HepG2 (cell line): ENCODE measurements around the gene SLC24A4. TPM values are rescaled to one million over a fixed set of nuclear protein-coding genes. Genes with fewer than 3 reads are reported as not detected.

Experiments used
- BCL6 ChIP-seq: IDR thresholded peaks from 2 replicates; pipeline ENCODE4 v1.6.1; 2016; ENCODE audit warnings: missing genetic modification reagents, missing compliant biosample characterization
- FOXA3 ChIP-seq: IDR thresholded peaks from 2 replicates; pipeline ENCODE4 v1.6.1; 2016; ENCODE audit warnings: missing genetic modification reagents, missing compliant biosample characterization
- MBD4 ChIP-seq: IDR thresholded peaks from 2 replicates; pipeline ENCODE4 v1.6.1; 2012; ENCODE audit warnings: low read length, inconsistent platforms, borderline replicate concordance
- MEIS1 ChIP-seq: sonication (generic); formaldehyde crosslinking; IDR thresholded peaks from 2 replicates; pipeline ENCODE4 v1.9.0; 2021; ENCODE audit warnings: mild to moderate bottlenecking, missing genetic modification reagents, moderate library complexity, borderline replicate concordance
- MEIS2 ChIP-seq: sonication (generic); formaldehyde crosslinking; IDR thresholded peaks from 2 replicates; pipeline ENCODE4 v1.9.0; 2021; ENCODE audit warnings: mild to moderate bottlenecking, missing genetic modification reagents
- NONO ChIP-seq, 2 experiments: fragments of 450-650 bp in 1 of 2; sonication (generic) in 1 of 2; formaldehyde crosslinking in 1 of 2; IDR thresholded peaks in 1 of 2; conservative IDR thresholded peaks in 1 of 2; 2 replicates each; pipeline versions ENCODE4 v1.6.1 to v1.8.0; 2017 to 2022; ENCODE audit warnings: mild to moderate bottlenecking in 1 of 2, missing genetic modification reagents in 1 of 2, moderate library complexity in 1 of 2
- PHF21A ChIP-seq: sonication (generic); formaldehyde crosslinking; IDR thresholded peaks from 2 replicates; pipeline ENCODE4 v1.5.0; 2020; ENCODE audit warnings: mild to moderate bottlenecking, missing genetic modification reagents
- PITX1 ChIP-seq: sonication (generic); formaldehyde crosslinking; IDR thresholded peaks from 2 replicates; pipeline ENCODE4 v1.5.1; 2020; ENCODE audit warnings: mild to moderate bottlenecking, missing genetic modification reagents
- REPIN1 ChIP-seq: sonication (generic); formaldehyde crosslinking; IDR thresholded peaks from 2 replicates; pipeline ENCODE4 v1.8.0; 2022; ENCODE audit warnings: missing genetic modification reagents, low read depth, mild to moderate bottlenecking, borderline replicate concordance
- RXRB ChIP-seq: IDR thresholded peaks from 2 replicates; pipeline ENCODE4 v1.6.1; 2016; ENCODE audit warnings: borderline replicate concordance, missing genetic modification reagents, missing compliant biosample characterization
- SMAD3 ChIP-seq: sonication (generic); formaldehyde crosslinking; IDR thresholded peaks from 2 replicates; pipeline ENCODE4 v1.4.0; 2020; ENCODE audit warnings: missing genetic modification reagents
- SPEN ChIP-seq: sonication (generic); formaldehyde crosslinking; IDR thresholded peaks from 2 replicates; pipeline ENCODE4 v1.5.1; 2020; ENCODE audit warnings: low read depth, mild to moderate bottlenecking, missing genetic modification reagents
- ZNF101 ChIP-seq: sonication (generic); formaldehyde crosslinking; IDR thresholded peaks from 2 replicates; pipeline ENCODE4 v1.4.0; 2020; ENCODE audit warnings: mild to moderate bottlenecking, low read depth, missing genetic modification reagents, borderline replicate concordance
- ZNF343 ChIP-seq: sonication (generic); formaldehyde crosslinking; IDR thresholded peaks from 2 replicates; pipeline ENCODE4 v1.4.0; 2020; ENCODE audit warnings: mild to moderate bottlenecking, missing genetic modification reagents
- ZNF430 ChIP-seq: sonication (generic); formaldehyde crosslinking; IDR thresholded peaks from 2 replicates; pipeline ENCODE4 v1.9.0; 2021; ENCODE audit warnings: mild to moderate bottlenecking, missing genetic modification reagents
- ZNF441 ChIP-seq: sonication (generic); formaldehyde crosslinking; IDR thresholded peaks from 2 replicates; pipeline ENCODE4 v1.7.0; 2021; ENCODE audit warnings: missing genetic modification reagents, borderline replicate concordance
- ZNF674 ChIP-seq: sonication (generic); formaldehyde crosslinking; IDR thresholded peaks from 2 replicates; pipeline ENCODE4 v1.5.0; 2020; ENCODE audit warnings: low read depth, mild to moderate bottlenecking, missing genetic modification reagents
- ZNF782 ChIP-seq: sonication (generic); formaldehyde crosslinking; IDR thresholded peaks from 2 replicates; pipeline ENCODE4 v1.4.0; 2020; ENCODE audit warnings: missing genetic modification reagents, mild to moderate bottlenecking, borderline replicate concordance
- polyA plus RNA-seq, 8 experiments: library from polyadenylated mRNA; depleted of rRNA in 3 of 8; stranded (reverse) in 7 of 8; unstranded in 1 of 8; fragments of >200 nt; fragmentation: Illumina TruSeq in 4 of 8; extraction: Trizol in 4 of 8; gene quantifications; 2 replicates each; pipeline versions ENCODE4 v1.2.1 to v1.2.3, GENCODE V29; 2011 to 2016; ENCODE audit warnings: low read depth in 4 of 8, missing spikeins in 1 of 8, mixed read lengths in 1 of 8; ENCODE audit not compliant: insufficient read depth in 1 of 8
- total RNA-seq, 5 experiments: library from RNA; depleted of rRNA; stranded (reverse); fragments of >200 nt; fragmentation: Illumina TruSeq; extraction: Trizol; gene quantifications; 2 replicates each; pipeline ENCODE4 v1.2.3, GENCODE V29; 2016; ENCODE audit warnings: low read depth in 1 of 5
- TF ChIP-seq, protein P1 (sequence below): sonication (generic); formaldehyde crosslinking; IDR thresholded peaks from 2 replicates; pipeline ENCODE4 v1.4.0; 2020; ENCODE audit warnings: missing genetic modification reagents
- TF ChIP-seq, protein P2 (sequence below): sonication (generic); formaldehyde crosslinking; IDR thresholded peaks from 2 replicates; pipeline ENCODE4 v1.8.1; 2022; ENCODE audit warnings: low read depth, mild to moderate bottlenecking, missing genetic modification reagents
- TF ChIP-seq, protein P3 (sequence below): IDR thresholded peaks from 2 replicates; pipeline ENCODE4 v1.6.1; 2016; ENCODE audit warnings: low read depth, control low read depth
- TF ChIP-seq, protein P4 (sequence below): sonication (generic); formaldehyde crosslinking; IDR thresholded peaks from 2 replicates; pipeline ENCODE4 v1.4.0; 2020; ENCODE audit warnings: low read depth, mild to moderate bottlenecking, missing genetic modification reagents

The SLC24A4 gene
- total and polyA plus RNA-seq, 2 of the 13 experiments (the other 11 are each of a cell fraction or from before 2014, with no cell fraction given), result not detected

DNA sequence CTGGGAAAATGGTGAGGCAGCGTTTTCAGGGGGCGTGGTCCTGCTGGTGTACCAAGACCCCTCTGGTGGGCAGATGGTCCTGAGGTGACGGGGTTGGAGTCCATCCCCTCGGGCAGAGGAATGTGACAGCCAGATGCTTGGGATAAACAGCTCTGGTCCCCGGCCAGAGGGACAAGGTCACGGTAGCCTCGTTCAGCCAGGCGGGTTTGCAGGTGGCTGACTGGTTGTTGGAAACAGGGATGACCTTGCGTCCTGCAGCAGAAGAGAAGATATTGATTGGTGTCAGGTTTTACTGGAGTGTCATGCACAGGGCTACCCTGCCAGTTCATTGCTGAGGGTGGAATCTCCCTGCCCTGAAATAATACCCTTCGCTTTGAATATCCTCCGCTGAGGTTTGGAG, 43.3 kb downstream of the SLC24A4 start (continued):
- TF ChIP-seq, protein P1, sequence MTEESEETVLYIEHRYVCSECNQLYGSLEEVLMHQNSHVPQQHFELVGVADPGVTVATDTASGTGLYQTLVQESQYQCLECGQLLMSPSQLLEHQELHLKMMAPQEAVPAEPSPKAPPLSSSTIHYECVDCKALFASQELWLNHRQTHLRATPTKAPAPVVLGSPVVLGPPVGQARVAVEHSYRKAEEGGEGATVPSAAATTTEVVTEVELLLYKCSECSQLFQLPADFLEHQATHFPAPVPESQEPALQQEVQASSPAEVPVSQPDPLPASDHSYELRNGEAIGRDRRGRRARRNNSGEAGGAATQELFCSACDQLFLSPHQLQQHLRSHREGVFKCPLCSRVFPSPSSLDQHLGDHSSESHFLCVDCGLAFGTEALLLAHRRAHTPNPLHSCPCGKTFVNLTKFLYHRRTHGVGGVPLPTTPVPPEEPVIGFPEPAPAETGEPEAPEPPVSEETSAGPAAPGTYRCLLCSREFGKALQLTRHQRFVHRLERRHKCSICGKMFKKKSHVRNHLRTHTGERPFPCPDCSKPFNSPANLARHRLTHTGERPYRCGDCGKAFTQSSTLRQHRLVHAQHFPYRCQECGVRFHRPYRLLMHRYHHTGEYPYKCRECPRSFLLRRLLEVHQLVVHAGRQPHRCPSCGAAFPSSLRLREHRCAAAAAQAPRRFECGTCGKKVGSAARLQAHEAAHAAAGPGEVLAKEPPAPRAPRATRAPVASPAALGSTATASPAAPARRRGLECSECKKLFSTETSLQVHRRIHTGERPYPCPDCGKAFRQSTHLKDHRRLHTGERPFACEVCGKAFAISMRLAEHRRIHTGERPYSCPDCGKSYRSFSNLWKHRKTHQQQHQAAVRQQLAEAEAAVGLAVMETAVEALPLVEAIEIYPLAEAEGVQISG (CRISPR knock-in tag), result peak; percentile 55
- peak; percentile 60; the same call in 1 of the 2 replicates for TF ChIP-seq PHF21A (CRISPR knock-in tag)
- TF ChIP-seq NONO (IDR thresholded peaks at IDR 0.05), result no peak
- peak; percentile 44; the same call in 1 of the 2 replicates for TF ChIP-seq NONO (CRISPR knock-in tag; conservative IDR thresholded peaks at IDR 0.05)
- TF ChIP-seq MEIS2 (CRISPR knock-in tag), result peak; percentile 77; the same call in 1 of the 2 replicates
- no peak for TF ChIP-seq ZNF674
- peak; percentile 46; the same call in 1 of the 2 replicates for TF ChIP-seq FOXA3 (CRISPR knock-in tag)
- TF ChIP-seq, protein P2, sequence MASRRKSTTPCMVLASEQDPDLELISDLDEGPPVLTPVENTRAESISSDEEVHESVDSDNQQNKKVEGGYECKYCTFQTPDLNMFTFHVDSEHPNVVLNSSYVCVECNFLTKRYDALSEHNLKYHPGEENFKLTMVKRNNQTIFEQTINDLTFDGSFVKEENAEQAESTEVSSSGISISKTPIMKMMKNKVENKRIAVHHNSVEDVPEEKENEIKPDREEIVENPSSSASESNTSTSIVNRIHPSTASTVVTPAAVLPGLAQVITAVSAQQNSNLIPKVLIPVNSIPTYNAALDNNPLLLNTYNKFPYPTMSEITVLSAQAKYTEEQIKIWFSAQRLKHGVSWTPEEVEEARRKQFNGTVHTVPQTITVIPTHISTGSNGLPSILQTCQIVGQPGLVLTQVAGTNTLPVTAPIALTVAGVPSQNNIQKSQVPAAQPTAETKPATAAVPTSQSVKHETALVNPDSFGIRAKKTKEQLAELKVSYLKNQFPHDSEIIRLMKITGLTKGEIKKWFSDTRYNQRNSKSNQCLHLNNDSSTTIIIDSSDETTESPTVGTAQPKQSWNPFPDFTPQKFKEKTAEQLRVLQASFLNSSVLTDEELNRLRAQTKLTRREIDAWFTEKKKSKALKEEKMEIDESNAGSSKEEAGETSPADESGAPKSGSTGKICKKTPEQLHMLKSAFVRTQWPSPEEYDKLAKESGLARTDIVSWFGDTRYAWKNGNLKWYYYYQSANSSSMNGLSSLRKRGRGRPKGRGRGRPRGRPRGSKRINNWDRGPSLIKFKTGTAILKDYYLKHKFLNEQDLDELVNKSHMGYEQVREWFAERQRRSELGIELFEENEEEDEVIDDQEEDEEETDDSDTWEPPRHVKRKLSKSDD, result 0 out of 2 replicates have a peak, but pooled peaks have one; percentile 30
- peak; percentile 58; the same call in 1 of the 2 replicates for TF ChIP-seq BCL6
- TF ChIP-seq MEIS1, result peak; percentile 90; the same call in 1 of the 2 replicates
- TF ChIP-seq, protein P3, sequence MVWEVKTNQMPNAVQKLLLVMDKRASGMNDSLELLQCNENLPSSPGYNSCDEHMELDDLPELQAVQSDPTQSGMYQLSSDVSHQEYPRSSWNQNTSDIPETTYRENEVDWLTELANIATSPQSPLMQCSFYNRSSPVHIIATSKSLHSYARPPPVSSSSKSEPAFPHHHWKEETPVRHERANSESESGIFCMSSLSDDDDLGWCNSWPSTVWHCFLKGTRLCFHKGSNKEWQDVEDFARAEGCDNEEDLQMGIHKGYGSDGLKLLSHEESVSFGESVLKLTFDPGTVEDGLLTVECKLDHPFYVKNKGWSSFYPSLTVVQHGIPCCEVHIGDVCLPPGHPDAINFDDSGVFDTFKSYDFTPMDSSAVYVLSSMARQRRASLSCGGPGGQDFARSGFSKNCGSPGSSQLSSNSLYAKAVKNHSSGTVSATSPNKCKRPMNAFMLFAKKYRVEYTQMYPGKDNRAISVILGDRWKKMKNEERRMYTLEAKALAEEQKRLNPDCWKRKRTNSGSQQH (CRISPR knock-in tag), result no peak
- TF ChIP-seq REPIN1 (CRISPR knock-in tag), result peak; percentile 62; the same call in 1 of the 2 replicates
- TF ChIP-seq SPEN (CRISPR knock-in tag), result peak; percentile 75
- no peak for TF ChIP-seq SMAD3 (CRISPR knock-in tag)
- no peak for TF ChIP-seq ZNF101
- TF ChIP-seq ZNF441 (CRISPR knock-in tag), result 0 out of 2 replicates have a peak, but pooled peaks have one; percentile 40
- peak; percentile 71 for TF ChIP-seq RXRB (CRISPR knock-in tag)
- TF ChIP-seq ZNF782 (CRISPR knock-in tag), result 0 out of 2 replicates have a peak, but pooled peaks have one; percentile 21
- no peak for TF ChIP-seq MBD4
- TF ChIP-seq PITX1 (CRISPR knock-in tag), result peak; percentile 46; the same call in 1 of the 2 replicates
- TF ChIP-seq ZNF430 (CRISPR knock-in tag), result no peak
- 0 out of 2 replicates have a peak, but pooled peaks have one; percentile 56 for TF ChIP-seq ZNF343
- TF ChIP-seq, protein P4, sequence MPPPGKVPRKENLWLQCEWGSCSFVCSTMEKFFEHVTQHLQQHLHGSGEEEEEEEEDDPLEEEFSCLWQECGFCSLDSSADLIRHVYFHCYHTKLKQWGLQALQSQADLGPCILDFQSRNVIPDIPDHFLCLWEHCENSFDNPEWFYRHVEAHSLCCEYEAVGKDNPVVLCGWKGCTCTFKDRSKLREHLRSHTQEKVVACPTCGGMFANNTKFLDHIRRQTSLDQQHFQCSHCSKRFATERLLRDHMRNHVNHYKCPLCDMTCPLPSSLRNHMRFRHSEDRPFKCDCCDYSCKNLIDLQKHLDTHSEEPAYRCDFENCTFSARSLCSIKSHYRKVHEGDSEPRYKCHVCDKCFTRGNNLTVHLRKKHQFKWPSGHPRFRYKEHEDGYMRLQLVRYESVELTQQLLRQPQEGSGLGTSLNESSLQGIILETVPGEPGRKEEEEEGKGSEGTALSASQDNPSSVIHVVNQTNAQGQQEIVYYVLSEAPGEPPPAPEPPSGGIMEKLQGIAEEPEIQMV (CRISPR knock-in tag), result 0 out of 2 replicates have a peak, but pooled peaks have one; percentile 69
